Uterus (tissue), 2 donors: ENCODE results near the gene TANGO2.

Experiments
- CTCF ChIP-seq, 4 experiments: fragments of 200-600 bp in 2 of 4; fragments of 450-650 bp in 2 of 4; sonication (generic) in 2 of 4; IDR thresholded peaks; one replicate each; pipeline ENCODE4 v1.5.1; 2016 to 2019; ENCODE audit warnings: antibody characterized with exemption in 4 of 4, mild to moderate bottlenecking in 2 of 4, moderate library complexity in 1 of 4
- POLR2A ChIP-seq, 2 donors: fragments of 450-650 bp; IDR thresholded peaks; one replicate each; pipeline ENCODE4 v1.6.1; 2016; ENCODE audit warnings: antibody characterized with exemption in 2 of 2, mild to moderate bottlenecking in 1 of 2, moderate library complexity in 1 of 2

- no peak for TF ChIP-seq CTCF (IDR thresholded peaks at IDR 0.05)
- TF ChIP-seq POLR2A (IDR thresholded peaks at IDR 0.05) = no peak
Measured at GRCh38 chr22:20017622-20017958, 3.3 kb upstream of the TANGO2 start.
